ENCODE data around the gene ABCA8. TPM values are rescaled to one million over a fixed set of nuclear protein-coding genes. Genes with fewer than 3 reads are reported as not detected.
"Not testable (repeated sequence)": the region's sequence is repeated elsewhere in the genome, so short reads cannot be mapped to it uniquely, and the experiment has no call there.

ABCA8 gene
- total and polyA plus RNA-seq, 7 donors: 3.7 to 25.3 (median 10.8) TPM

DNA sequence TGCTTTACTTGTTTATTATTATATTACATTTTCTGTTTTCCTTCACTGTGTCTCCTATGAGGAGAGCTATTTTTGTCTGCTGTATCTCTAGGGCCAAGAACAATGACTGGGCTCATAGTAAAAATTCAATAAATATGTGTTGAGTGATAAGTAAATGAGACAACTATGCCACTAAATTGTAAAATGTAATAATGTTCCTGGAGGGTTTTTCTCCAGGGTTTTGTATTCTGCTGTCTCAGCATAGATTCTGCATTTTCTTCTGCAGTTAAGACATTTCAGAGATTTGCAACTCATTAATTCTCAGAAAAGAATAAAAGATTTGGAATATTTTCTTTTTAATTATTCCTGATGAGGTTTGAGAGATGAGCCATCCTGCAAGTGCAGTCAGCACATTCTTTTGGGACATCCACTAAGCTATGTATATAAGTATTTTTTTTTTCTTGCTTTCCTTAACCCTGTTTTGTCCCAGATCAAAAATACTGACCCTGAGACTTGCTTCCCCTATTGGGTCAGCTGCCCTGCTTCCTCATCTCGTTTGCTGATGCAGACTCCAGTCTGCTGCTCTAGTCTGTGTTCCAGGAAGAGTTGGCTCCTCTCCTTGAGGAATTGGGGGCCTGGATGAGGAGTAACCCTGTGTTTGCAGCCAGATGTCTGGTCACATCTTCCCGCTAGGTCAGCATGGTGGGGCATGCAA lies 122.9 kb downstream of the ABCA8 start:
- peak; percentile 13 to 46 for DNase-seq
- ATAC-seq: peak in 1 of 4 donors; percentile 17
- WGBS, 3 donors: 48 to 58% (median 51%) methylated on average over 2 of the region's 2 CpGs
- H3K9me3 ChIP-seq: no peaks in the 10 kb centered on the region
- intact Hi-C loops (cut with DNase I): no loop called here
- no peaks in the 10 kb centered on the region for H3K4me1 ChIP-seq
- no peaks in the 10 kb centered on the region for H3K27me3 ChIP-seq (ENCODE audit: insufficient read depth in 3 of 3, low read length in 2 of 3)
- H3K27ac ChIP-seq: peak overlapping the region; percentile 0
- no peak overlapping the region for H3K4me3 ChIP-seq
- no peaks in the 10 kb centered on the region for H3K36me3 ChIP-seq (ENCODE audit: insufficient read depth in 1 of 2, low read depth in 1 of 2)
- TF ChIP-seq, protein P1, sequence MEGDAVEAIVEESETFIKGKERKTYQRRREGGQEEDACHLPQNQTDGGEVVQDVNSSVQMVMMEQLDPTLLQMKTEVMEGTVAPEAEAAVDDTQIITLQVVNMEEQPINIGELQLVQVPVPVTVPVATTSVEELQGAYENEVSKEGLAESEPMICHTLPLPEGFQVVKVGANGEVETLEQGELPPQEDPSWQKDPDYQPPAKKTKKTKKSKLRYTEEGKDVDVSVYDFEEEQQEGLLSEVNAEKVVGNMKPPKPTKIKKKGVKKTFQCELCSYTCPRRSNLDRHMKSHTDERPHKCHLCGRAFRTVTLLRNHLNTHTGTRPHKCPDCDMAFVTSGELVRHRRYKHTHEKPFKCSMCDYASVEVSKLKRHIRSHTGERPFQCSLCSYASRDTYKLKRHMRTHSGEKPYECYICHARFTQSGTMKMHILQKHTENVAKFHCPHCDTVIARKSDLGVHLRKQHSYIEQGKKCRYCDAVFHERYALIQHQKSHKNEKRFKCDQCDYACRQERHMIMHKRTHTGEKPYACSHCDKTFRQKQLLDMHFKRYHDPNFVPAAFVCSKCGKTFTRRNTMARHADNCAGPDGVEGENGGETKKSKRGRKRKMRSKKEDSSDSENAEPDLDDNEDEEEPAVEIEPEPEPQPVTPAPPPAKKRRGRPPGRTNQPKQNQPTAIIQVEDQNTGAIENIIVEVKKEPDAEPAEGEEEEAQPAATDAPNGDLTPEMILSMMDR (IDR thresholded peaks at IDR 0.05): no peak

- H3K4me1 ChIP-seq: no peaks in the 10 kb centered on the region
- no peak overlapping the region for H3K4me3 ChIP-seq
- no peaks in the 10 kb centered on the region for H3K9me3 ChIP-seq
- 80 to 89% (median 85%) methylated on average over 7 of the region's 7 CpGs for WGBS, 3 donors
- H3K36me3 ChIP-seq (ENCODE audit: insufficient read depth in 1 of 2, low read depth in 1 of 2): no peaks in the 10 kb centered on the region
- intact Hi-C loops (cut with DNase I): no loop called here
- H3K27me3 ChIP-seq (ENCODE audit: insufficient read depth in 3 of 3, low read length in 2 of 3): no peaks in the 10 kb centered on the region
- TF ChIP-seq, protein P1 (IDR thresholded peaks at IDR 0.05): no peak
- ATAC-seq (no peak), DNase-seq (no peak)
- no peak overlapping the region for H3K27ac ChIP-seq
Measured at GRCh38 chr17:68831170-68831569, 124.0 kb downstream of the ABCA8 start.

- H3K27ac ChIP-seq: no peak overlapping the region
Measured at GRCh38 chr17:68830313-68830712, 124.9 kb downstream of the ABCA8 start.

GRCh38 chr17:68829211-68829610 lies 126.0 kb downstream of the ABCA8 start:
- no peaks in the 10 kb centered on the region for H3K4me1 ChIP-seq
- H3K36me3 ChIP-seq (ENCODE audit: insufficient read depth in 1 of 2, low read depth in 1 of 2): no peaks in the 10 kb centered on the region
- no peaks in the 10 kb centered on the region for H3K9me3 ChIP-seq
- ATAC-seq (no peak), DNase-seq (no peak)
- H3K27me3 ChIP-seq (ENCODE audit: insufficient read depth in 3 of 3, low read length in 2 of 3): no peaks in the 10 kb centered on the region
- TF ChIP-seq, protein P1 (IDR thresholded peaks at IDR 0.05): no peak
- intact Hi-C loops (cut with DNase I): no loop called here
- H3K4me3 ChIP-seq: no peak overlapping the region
- 90 to 94% (median 92%) methylated on average over 4 of the region's 4 CpGs for WGBS, 3 donors
- no peak overlapping the region for H3K27ac ChIP-seq

More at GRCh38 chr17:68830313-68830712, 124.9 kb downstream of the ABCA8 start:
- no peaks in the 10 kb centered on the region for H3K36me3 ChIP-seq (ENCODE audit: insufficient read depth in 1 of 2, low read depth in 1 of 2)
- H3K9me3 ChIP-seq: no peaks in the 10 kb centered on the region
- intact Hi-C loops (cut with DNase I): no loop called here
- no peaks in the 10 kb centered on the region for H3K4me1 ChIP-seq
- 69 to 77% (median 72%) methylated on average over 2 of the region's 2 CpGs for WGBS, 3 donors
- TF ChIP-seq, protein P1 (IDR thresholded peaks at IDR 0.05): no peak
- DNase-seq: no peak
- no peak for ATAC-seq
- no peaks in the 10 kb centered on the region for H3K27me3 ChIP-seq (ENCODE audit: insufficient read depth in 3 of 3, low read length in 2 of 3)
- H3K4me3 ChIP-seq: no peak overlapping the region

GRCh38 chr17:68824707-68825106 lies 130.5 kb downstream of the ABCA8 start:
- Histone ChIP-seq H3K36me3 (ENCODE audit: insufficient read depth in 1 of 2, low read depth in 1 of 2) (no peaks in the 10 kb centered on the region), H3K9me3 (no peaks in the 10 kb centered on the region), H3K4me3 (no peak overlapping the region), H3K27me3 (ENCODE audit: insufficient read depth in 3 of 3, low read length in 2 of 3) (no peaks in the 10 kb centered on the region), H3K4me1 (peaks cover 2% of the 10 kb centered on the region), H3K27ac (no peak overlapping the region)
- intact Hi-C loops (cut with DNase I): no loop called here
- DNase-seq (no peak), ATAC-seq (peak in 2 of 4 donors; percentile 36 to 69)
- 59 to 79% (median 59%) methylated on average over 3 of the region's 3 CpGs for WGBS, 3 donors
- TF ChIP-seq, protein P1 (IDR thresholded peaks at IDR 0.05): no peak

DNA sequence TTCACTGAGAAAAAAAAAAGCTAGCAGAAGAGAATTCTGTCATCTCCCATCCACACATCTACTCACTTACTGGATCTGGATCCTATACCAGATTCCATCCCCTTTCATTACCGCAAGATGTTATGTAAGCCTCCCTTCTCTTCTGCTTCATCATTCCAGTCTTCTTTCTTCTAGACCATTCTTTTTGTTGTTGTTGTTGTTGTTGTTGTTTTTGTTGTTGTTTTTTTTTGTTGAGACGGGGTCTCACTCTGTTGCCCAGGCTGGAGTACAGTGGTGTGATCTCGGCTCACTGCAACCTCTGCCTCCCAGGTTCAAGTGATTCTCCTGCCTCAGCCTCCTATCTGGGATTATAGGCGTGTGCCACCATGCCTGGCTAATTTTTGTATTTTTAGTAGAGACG lies 131.0 kb downstream of the ABCA8 start:
- DNase-seq; ATAC-seq; H3K4me3 ChIP-seq; H3K9me3 ChIP-seq; intact Hi-C loops (cut with DNase I); H3K27me3 ChIP-seq (ENCODE audit: insufficient read depth in 3 of 3, low read length in 2 of 3); H3K27ac ChIP-seq; H3K36me3 ChIP-seq (ENCODE audit: insufficient read depth in 1 of 2, low read depth in 1 of 2); H3K4me1 ChIP-seq: not testable (repeated sequence)
- WGBS, 3 donors: 84 to 92% (median 85%) methylated on average over 5 of the region's 5 CpGs

All from psoas muscle (tissue), 8 donors.